Fibroblast of lung (primary cell): ENCODE results near the gene NUP43. TPM values are rescaled to one million over a fixed set of nuclear protein-coding genes. Genes with fewer than 3 reads are reported as not detected.

Experiments used
- DNase-seq, 2 donors: peaks; one replicate each; pipeline versions ENCODE4 v3.0.0 to v3.0.0-alpha.2; 2010; ENCODE audit warnings: low read depth in 2 of 2
- H2AFZ ChIP-seq: 2 replicates; pipeline ENCODE4 v1.5.1; 2012; ENCODE audit warnings: low read length, control low read depth, inconsistent platforms
- H3K27ac ChIP-seq: 2 replicates; pipeline ENCODE4 v1.5.1; 2011; ENCODE audit warnings: low read length, control low read depth; ENCODE audit not compliant: insufficient read depth
- H3K27me3 ChIP-seq: 2 replicates; pipeline ENCODE4 v1.5.1; 2011; ENCODE audit warnings: mild to moderate bottlenecking, low read length; ENCODE audit not compliant: control insufficient read depth, insufficient read depth
- H3K36me3 ChIP-seq: 2 replicates; pipeline ENCODE4 v1.5.1; 2011; ENCODE audit warnings: low read length; ENCODE audit not compliant: control insufficient read depth, insufficient read depth
- H3K4me1 ChIP-seq: 2 replicates; pipeline ENCODE4 v1.5.1; 2011; ENCODE audit warnings: low read length; ENCODE audit not compliant: control insufficient read depth, insufficient read depth; ENCODE audit errors: extremely low read depth
- H3K4me2 ChIP-seq: 2 replicates; pipeline ENCODE4 v1.5.1; 2011; ENCODE audit warnings: low read length, control low read depth; ENCODE audit not compliant: insufficient read depth; ENCODE audit errors: extremely low read depth
- H3K4me3 ChIP-seq, 4 experiments: fragments of 200-600 bp in 1 of 4; sonication (generic) in 1 of 4; replicated peaks in 1 of 4; 2 replicates each; pipeline ENCODE4 v1.5.1; 2011 to 2016; ENCODE audit warnings: low read length in 4 of 4, low read depth in 3 of 4, mild to moderate bottlenecking in 3 of 4, control low read depth in 2 of 4, inconsistent platforms in 1 of 4, mixed read lengths in 1 of 4; ENCODE audit not compliant: insufficient read depth in 1 of 4; ENCODE audit errors: control extremely low read depth in 1 of 4
- H3K79me2 ChIP-seq: 2 replicates; pipeline ENCODE4 v1.5.1; 2012; ENCODE audit warnings: mild to moderate bottlenecking, low read length, inconsistent platforms; ENCODE audit not compliant: control insufficient read depth, insufficient read depth
- H3K9ac ChIP-seq: 2 replicates; pipeline ENCODE4 v1.5.1; 2011; ENCODE audit warnings: mild to moderate bottlenecking, low read length, control low read depth; ENCODE audit not compliant: insufficient read depth
- H3K9me3 ChIP-seq: 2 replicates; pipeline ENCODE4 v1.5.1; 2012; ENCODE audit warnings: low read depth, low read length; ENCODE audit not compliant: control insufficient read depth, insufficient read depth
- H4K20me1 ChIP-seq: 2 replicates; pipeline ENCODE4 v1.5.1; 2011; ENCODE audit warnings: low read length; ENCODE audit not compliant: control insufficient read depth, insufficient read depth; ENCODE audit errors: extremely low read depth
- CTCF ChIP-seq, 2 donors: IDR thresholded peaks in 1 of 2; conservative IDR thresholded peaks in 1 of 2; 1 replicate in 1 of 2; 2 replicates in 1 of 2; pipeline ENCODE4 v1.5.1; 2011 to 2012; ENCODE audit warnings: low read length in 2 of 2, control low read depth in 1 of 2, inconsistent platforms in 1 of 2, low read depth in 1 of 2, mild to moderate bottlenecking in 1 of 2
- EZH2 ChIP-seq: IDR thresholded peaks from 2 replicates; pipeline ENCODE4 v1.5.1; 2012; ENCODE audit warnings: low read length, control low read depth, mild to moderate bottlenecking; ENCODE audit errors: missing control alignments
- polyA plus RNA-seq, 2 donors: library from polyadenylated mRNA; depleted of rRNA in 1 of 2; stranded (reverse) in 1 of 2; unstranded in 1 of 2; fragments of >200 nt; gene quantifications; 2 replicates each; pipeline ENCODE4 v1.2.1, GENCODE V29; 2011 to 2012; ENCODE audit warnings: missing spikeins in 1 of 2
- total RNA-seq: library from RNA; depleted of rRNA; stranded (reverse); fragments of >200 nt; gene quantifications from 2 replicates; pipeline ENCODE4 v1.2.1, GENCODE V29; 2014

The NUP43 gene
- total and polyA plus RNA-seq, 2 donors (not counting 1 experiment from before 2014, with no cell fraction given), result 16.0 to 26.0 TPM

- no peaks in the 10 kb centered on the region for H3K27me3 ChIP-seq
- H3K9ac ChIP-seq, result no peak overlapping the region
- peak; percentile 72 to 84 for DNase-seq
- H3K27ac ChIP-seq, result no peak overlapping the region
- no peaks in the 10 kb centered on the region for H3K4me1 ChIP-seq
- H3K4me2 ChIP-seq, result no peak overlapping the region
- no peaks in the 10 kb centered on the region for H3K79me2 ChIP-seq
- H3K9me3 ChIP-seq, result no peaks in the 10 kb centered on the region
- peaks cover 4% of the 10 kb centered on the region for H3K36me3 ChIP-seq
- no peak overlapping the region for H2AFZ ChIP-seq
- no peak overlapping the region for H3K4me3 ChIP-seq
- no peaks in the 10 kb centered on the region for H4K20me1 ChIP-seq
- TF ChIP-seq EZH2 (no peak), CTCF (conservative IDR thresholded peaks at IDR 0.05 in 1 of 2, IDR thresholded peaks at IDR 0.05 in 1 of 2; ENCODE audit: low read depth in 1 of 2, low read length in 2 of 2) (peak; percentile 90 to 92)
Observed at GRCh38 chr6:149723771-149724417, 22.4 kb downstream of the NUP43 start.

- H3K4me2 ChIP-seq, result no peak overlapping the region
- no peak for TF ChIP-seq EZH2
- no peak for TF ChIP-seq CTCF (conservative IDR thresholded peaks at IDR 0.05 in 1 of 2, IDR thresholded peaks at IDR 0.05 in 1 of 2; ENCODE audit: low read depth in 1 of 2, low read length in 2 of 2)
- no peaks in the 10 kb centered on the region for H3K27me3 ChIP-seq
- no peaks in the 10 kb centered on the region for H3K4me1 ChIP-seq
- no peak overlapping the region for H2AFZ ChIP-seq
- H3K9me3 ChIP-seq, result no peaks in the 10 kb centered on the region
- H3K4me3 ChIP-seq, result no peak overlapping the region
- no peaks in the 10 kb centered on the region for H4K20me1 ChIP-seq
- H3K79me2 ChIP-seq, result no peaks in the 10 kb centered on the region
- no peak for DNase-seq
- H3K9ac ChIP-seq, result no peak overlapping the region
- H3K36me3 ChIP-seq, result peaks cover 2% of the 10 kb centered on the region
- no peak overlapping the region for H3K27ac ChIP-seq
Observed at GRCh38 chr6:149723262-149723661, 23.1 kb downstream of the NUP43 start.

GRCh38 chr6:149719531-149719930 lies 26.8 kb downstream of the NUP43 start:
- Histone ChIP-seq H2AFZ (no peak overlapping the region), H4K20me1 (no peaks in the 10 kb centered on the region), H3K27ac (no peak overlapping the region)

More at GRCh38 chr6:149719531-149719930, 26.8 kb downstream of the NUP43 start:
- Histone ChIP-seq H3K9me3 (no peaks in the 10 kb centered on the region), H3K79me2 (peaks cover 34% of the 10 kb centered on the region), H3K27me3 (no peaks in the 10 kb centered on the region), H3K4me3 (no peak overlapping the region), H3K9ac (no peak overlapping the region), H3K4me1 (no peaks in the 10 kb centered on the region), H3K4me2 (no peak overlapping the region), H3K36me3 (no peaks in the 10 kb centered on the region)
- no peak for DNase-seq
- no peak for TF ChIP-seq EZH2
- TF ChIP-seq CTCF (conservative IDR thresholded peaks at IDR 0.05 in 1 of 2, IDR thresholded peaks at IDR 0.05 in 1 of 2; ENCODE audit: low read depth in 1 of 2, low read length in 2 of 2), result no peak
